ENCODE results near the gene ATG12.
"Not testable (repeated sequence)": the region's sequence is repeated elsewhere in the genome, so short reads cannot be mapped to it uniquely, and the experiment has no call there.

The ATG12 gene

DNA sequence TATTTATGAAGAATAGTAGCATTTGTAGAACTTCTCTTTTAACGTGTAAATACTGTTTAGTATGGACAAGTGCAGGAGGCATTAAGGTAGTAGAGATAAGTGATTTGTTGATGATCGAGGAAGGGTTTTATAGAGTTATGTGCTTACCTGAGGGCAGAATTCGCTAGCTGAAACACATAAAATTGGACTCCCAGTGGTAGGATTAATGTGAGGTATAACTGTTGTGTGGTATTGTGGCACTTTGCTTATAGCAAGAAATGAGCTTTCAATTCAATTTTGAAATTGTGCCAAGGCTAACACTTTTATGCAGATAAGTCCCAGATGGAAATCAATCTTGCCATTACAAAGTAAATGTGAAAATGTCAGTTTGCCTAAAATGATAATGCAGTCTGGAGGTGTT lies 1.6 kb upstream of the ATG12 start:
- no peak overlapping the region; the same call in 1 of the 2 replicates for H3K4me3 ChIP-seq (ENCODE audit: low read length)
- DNase-seq (ENCODE audit: low read depth, low spot score): no peak
- no peak overlapping the region for H3K27ac ChIP-seq (ENCODE audit: low read length)
- 100% methylated on average over 3 of the region's 3 CpGs for WGBS (ENCODE audit: insufficient coverage, insufficient read length)
- no peaks in the 10 kb centered on the region for H3K27me3 ChIP-seq (ENCODE audit: control insufficient read depth, insufficient read depth, low read length)
- no peaks in the 10 kb centered on the region for H3K9me3 ChIP-seq (ENCODE audit: control insufficient read depth, insufficient read depth, low read length)
- H3K4me1 ChIP-seq (ENCODE audit: control insufficient read depth, insufficient read depth, low read length): peaks cover 3% of the 10 kb centered on the region; the same call in 1 of the 2 replicates
- H3K36me3 ChIP-seq (ENCODE audit: control insufficient read depth, insufficient read depth, low read length): no peaks in the 10 kb centered on the region

DNA sequence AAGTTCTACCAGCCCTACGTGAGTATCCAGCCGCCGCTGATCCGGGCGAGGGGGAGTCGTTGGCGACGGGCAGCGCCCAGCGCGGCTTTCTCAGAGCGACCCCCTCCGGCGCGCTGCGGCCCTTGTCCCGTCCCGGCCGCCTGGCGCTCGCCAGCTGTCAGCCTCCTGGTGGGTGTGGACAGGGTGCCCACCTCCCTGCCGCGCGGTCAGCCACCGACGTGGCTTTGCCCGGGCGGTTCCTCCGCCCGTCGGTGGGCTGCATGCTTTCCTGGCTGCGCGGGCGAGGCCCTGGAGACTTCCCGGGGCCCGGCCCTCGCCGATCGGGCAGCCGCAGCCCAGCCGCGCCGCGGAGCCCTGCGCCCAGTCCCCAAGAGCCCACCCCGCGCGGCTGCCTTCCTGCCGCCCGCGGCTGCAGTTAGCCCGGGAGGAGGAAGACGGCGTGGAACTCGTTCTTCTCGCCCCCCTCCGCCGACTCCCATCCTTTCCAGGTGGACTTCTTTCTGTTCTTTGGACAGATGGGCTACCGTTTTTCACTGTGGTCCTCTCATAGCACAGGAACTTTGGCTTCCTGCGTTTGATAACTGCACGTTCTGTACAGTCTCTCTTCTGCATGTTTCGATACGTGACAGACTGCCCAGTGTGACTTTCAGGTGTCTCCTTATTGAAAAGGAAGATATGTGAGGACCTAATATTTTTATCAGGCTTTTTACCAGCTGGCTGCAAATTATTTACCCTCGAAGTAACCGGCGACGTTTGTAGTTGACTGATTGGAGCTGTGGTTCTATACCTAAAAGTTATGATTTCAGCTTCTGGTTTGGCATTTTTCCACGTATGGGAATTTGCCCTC lies 947 bp upstream of the ATG12 start:
- no peak for DNase-seq (ENCODE audit: low read depth, low spot score)

DNA sequence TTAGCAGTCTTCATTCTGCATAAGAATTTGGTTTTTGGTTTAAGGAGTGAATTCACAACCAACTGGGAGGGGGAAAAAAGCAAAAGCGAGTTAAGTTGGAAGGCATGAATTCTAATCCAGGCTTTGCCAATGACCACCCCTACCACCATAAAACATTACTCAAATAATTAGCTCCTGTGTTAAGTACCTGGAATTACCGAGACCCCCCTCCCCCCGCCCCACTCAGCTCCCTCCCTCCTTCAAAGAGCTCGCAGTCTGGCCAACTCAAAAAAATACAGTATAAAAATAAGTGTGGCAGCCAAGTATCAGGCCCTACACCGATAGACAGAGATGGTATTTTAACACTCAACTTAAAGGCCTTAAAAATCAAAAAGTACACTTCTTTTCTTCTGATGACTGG lies 492 bp downstream of the ATG12 start:
- peaks cover 3% of the 10 kb centered on the region; the same call in 1 of the 2 replicates for H3K4me1 ChIP-seq (ENCODE audit: control insufficient read depth, insufficient read depth, low read length)
- DNase-seq (ENCODE audit: low read depth, low spot score): no peak
- no peak overlapping the region for H3K27ac ChIP-seq (ENCODE audit: low read length)
- H3K9me3 ChIP-seq (ENCODE audit: control insufficient read depth, insufficient read depth, low read length): no peaks in the 10 kb centered on the region
- peak overlapping the region; percentile 88; the same call in 1 of the 2 replicates for H3K4me3 ChIP-seq (ENCODE audit: low read length)
- peaks cover 2% of the 10 kb centered on the region; the same call in 1 of the 2 replicates for H3K36me3 ChIP-seq (ENCODE audit: control insufficient read depth, insufficient read depth, low read length)
- WGBS (ENCODE audit: insufficient coverage, insufficient read length): no CpG with 5 or more reads among the region's 5 CpGs
- H3K27me3 ChIP-seq (ENCODE audit: control insufficient read depth, insufficient read depth, low read length): no peaks in the 10 kb centered on the region

More for the DNA sequence above, 947 bp upstream of the ATG12 start:
- peak overlapping the region; percentile 88 for H3K4me3 ChIP-seq (ENCODE audit: low read length)
- no CpG with 5 or more reads among the region's 68 CpGs for WGBS (ENCODE audit: insufficient coverage, insufficient read length)
- no peaks in the 10 kb centered on the region for H3K27me3 ChIP-seq (ENCODE audit: control insufficient read depth, insufficient read depth, low read length)
- no peaks in the 10 kb centered on the region for H3K9me3 ChIP-seq (ENCODE audit: control insufficient read depth, insufficient read depth, low read length)
- peaks cover 3% of the 10 kb centered on the region; the same call in 1 of the 2 replicates for H3K4me1 ChIP-seq (ENCODE audit: control insufficient read depth, insufficient read depth, low read length)
- H3K36me3 ChIP-seq (ENCODE audit: control insufficient read depth, insufficient read depth, low read length): no peaks in the 10 kb centered on the region
- H3K27ac ChIP-seq (ENCODE audit: low read length): no peak overlapping the region

DNA sequence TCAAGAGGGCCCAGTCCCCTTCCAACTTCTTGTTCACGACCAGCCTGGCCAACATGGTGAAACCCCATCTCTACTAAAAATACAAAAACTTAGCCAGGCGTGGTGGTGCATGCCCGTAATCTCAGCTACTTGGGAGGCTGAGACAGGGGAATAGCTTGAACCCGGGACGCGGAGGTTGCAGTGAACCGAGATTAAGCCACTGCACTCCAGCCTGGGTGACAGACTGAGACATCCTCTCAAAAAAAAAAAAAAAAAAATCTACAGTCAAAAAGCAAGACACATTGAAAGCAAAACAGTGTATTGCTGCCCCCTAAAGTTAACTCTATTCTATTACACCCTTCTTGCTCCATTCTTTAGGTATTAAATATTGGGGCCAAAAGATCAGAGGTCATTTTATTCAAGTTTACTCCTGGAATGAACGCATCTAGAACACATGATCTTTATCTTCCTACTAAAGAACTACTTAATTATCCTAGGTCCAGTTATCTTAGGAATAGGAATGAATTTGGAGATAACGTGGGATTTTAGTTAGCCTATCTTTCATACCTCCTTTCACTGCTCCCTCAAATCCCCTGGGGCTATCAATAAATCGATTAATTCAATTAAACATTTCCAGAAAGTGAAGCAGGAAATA lies 2.4 kb downstream of the ATG12 start:
- Histone ChIP-seq H3K4me1 (ENCODE audit: control insufficient read depth, insufficient read depth, low read length) (peaks cover 3% of the 10 kb centered on the region; the same call in 1 of the 2 replicates), H3K27me3 (ENCODE audit: control insufficient read depth, insufficient read depth, low read length) (no peaks in the 10 kb centered on the region), H3K36me3 (ENCODE audit: control insufficient read depth, insufficient read depth, low read length) (peaks cover 2% of the 10 kb centered on the region; the same call in 1 of the 2 replicates), H3K27ac (ENCODE audit: low read length) (no peak overlapping the region), H3K9me3 (ENCODE audit: control insufficient read depth, insufficient read depth, low read length) (no peaks in the 10 kb centered on the region), H3K4me3 (ENCODE audit: low read length) (no peak overlapping the region)
- DNase-seq (ENCODE audit: low read depth, low spot score): no peak
- no CpG with 5 or more reads among the region's 10 CpGs for WGBS (ENCODE audit: insufficient coverage, insufficient read length)

DNA sequence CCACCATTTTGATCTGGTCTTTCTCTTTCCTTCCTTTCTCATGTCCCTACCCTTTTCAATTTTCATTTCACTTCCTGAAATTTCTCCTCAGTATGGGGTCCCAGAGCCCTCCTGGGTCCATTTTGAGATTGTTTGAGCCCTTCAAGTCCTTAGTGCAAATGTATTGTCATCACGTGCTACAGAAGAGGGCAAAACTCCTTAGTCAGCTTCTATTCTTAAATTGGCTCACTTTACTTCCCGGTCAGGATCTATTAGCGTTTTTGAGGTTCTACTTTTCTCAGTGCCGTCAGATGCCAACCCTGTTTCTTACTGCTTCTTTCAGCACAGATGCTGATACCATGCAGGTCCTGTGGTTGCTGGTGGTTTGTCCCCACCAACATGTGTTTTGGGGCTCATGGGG lies 5.9 kb downstream of the ATG12 start:
- H3K9me3 ChIP-seq (ENCODE audit: control insufficient read depth, insufficient read depth, low read length): no peaks in the 10 kb centered on the region
- H3K4me1 ChIP-seq (ENCODE audit: control insufficient read depth, insufficient read depth, low read length): no peaks in the 10 kb centered on the region
- H3K36me3 ChIP-seq (ENCODE audit: control insufficient read depth, insufficient read depth, low read length): peaks cover 2% of the 10 kb centered on the region; the same call in 1 of the 2 replicates
- H3K27me3 ChIP-seq (ENCODE audit: control insufficient read depth, insufficient read depth, low read length): no peaks in the 10 kb centered on the region
- no peak overlapping the region for H3K27ac ChIP-seq (ENCODE audit: low read length)
- no CpG with 5 or more reads among the region's 4 CpGs for WGBS (ENCODE audit: insufficient coverage, insufficient read length)
- no peak overlapping the region for H3K4me3 ChIP-seq (ENCODE audit: low read length)
- DNase-seq (ENCODE audit: low read depth, low spot score): no peak

DNA sequence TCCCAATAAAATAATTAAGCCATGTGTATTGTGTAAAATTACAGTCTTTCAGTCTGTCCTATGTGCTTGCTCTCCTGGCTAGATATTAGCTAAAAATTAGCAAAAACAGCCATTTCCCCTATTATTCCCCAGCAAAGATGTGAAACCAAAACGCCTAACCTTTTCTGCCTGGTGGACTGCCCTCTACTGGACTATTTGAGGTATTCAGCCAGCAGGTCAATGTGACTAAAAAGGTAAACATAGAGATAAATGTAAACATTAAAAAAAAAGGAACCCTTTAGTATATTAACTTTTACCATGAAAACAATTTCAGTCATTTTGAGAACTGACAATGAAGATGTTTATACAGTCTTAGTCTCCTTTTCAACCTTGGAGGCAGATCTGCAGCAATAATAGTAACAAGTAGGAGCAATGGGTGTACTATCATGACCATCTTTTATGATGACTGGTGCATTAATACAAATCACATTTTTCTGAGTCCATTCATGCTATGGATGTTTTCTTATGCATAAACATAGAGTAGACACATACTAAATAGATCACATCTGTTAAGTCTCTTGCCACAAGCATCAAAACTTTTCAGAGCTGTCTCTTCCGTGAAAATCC lies 10.1 kb downstream of the ATG12 start:
- H3K27ac ChIP-seq (ENCODE audit: low read length): no peak overlapping the region
- no peak overlapping the region for H3K4me3 ChIP-seq (ENCODE audit: low read length)
- no peak for DNase-seq (ENCODE audit: low read depth, low spot score)
- WGBS (ENCODE audit: insufficient coverage, insufficient read length): no CpG with 5 or more reads among the region's 2 CpGs
- no peaks in the 10 kb centered on the region for H3K4me1 ChIP-seq (ENCODE audit: control insufficient read depth, insufficient read depth, low read length)
- no peaks in the 10 kb centered on the region for H3K27me3 ChIP-seq (ENCODE audit: control insufficient read depth, insufficient read depth, low read length)
- no peaks in the 10 kb centered on the region for H3K9me3 ChIP-seq (ENCODE audit: control insufficient read depth, insufficient read depth, low read length)
- H3K36me3 ChIP-seq (ENCODE audit: control insufficient read depth, insufficient read depth, low read length): peaks cover under 1% of the 10 kb centered on the region; the same call in 1 of the 2 replicates

DNA sequence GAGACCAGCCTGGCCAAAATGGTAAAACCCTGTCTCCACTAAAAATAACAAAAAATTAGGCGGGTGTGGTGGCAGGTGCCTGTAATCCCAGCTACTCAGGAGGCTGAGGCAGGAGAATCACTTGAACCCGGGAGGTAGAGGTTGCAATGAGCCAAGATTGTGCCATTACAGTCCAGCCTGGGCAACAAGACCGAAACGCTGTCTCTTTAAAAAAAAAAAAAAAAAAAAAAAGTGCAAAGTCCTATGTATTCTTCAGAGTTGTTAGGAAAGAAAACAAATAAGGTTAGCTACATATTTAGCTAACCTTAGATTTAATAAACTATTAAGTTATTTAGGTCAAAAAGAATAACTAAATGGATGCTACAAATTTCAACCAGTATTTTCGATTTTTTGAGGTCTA lies 11.5 kb downstream of the ATG12 start:
- no peaks in the 10 kb centered on the region for H3K4me1 ChIP-seq (ENCODE audit: control insufficient read depth, insufficient read depth, low read length)

DNA sequence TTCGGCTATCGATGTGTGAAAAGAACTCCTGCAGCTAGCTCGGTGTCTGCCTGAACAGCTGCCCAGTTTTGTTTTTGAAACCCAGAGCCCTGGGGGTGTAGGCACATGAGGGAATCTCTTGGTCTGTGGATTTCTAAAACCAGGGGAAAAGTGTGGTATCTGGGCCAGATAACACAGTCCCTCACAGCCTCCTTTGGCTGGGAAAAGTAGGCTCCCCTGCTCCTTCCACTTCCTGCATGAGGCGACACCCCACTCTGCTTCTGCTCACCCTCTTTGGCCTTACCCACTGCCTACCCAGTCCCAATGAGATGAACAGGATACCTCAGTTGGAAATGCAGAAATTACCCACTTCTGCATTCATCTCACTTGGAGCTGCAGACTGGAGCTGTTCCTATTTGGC lies 15.4 kb downstream of the ATG12 start:
- Histone ChIP-seq H3K36me3 (ENCODE audit: control insufficient read depth, insufficient read depth, low read length) (no peaks in the 10 kb centered on the region; the same call in 1 of the 2 replicates), H3K27me3 (ENCODE audit: control insufficient read depth, insufficient read depth, low read length) (no peaks in the 10 kb centered on the region), H3K27ac (ENCODE audit: low read length) (no peak overlapping the region), H3K4me3 (ENCODE audit: low read length) (no peak overlapping the region), H3K9me3 (ENCODE audit: control insufficient read depth, insufficient read depth, low read length) (no peaks in the 10 kb centered on the region), H3K4me1 (ENCODE audit: control insufficient read depth, insufficient read depth, low read length) (no peaks in the 10 kb centered on the region)
- DNase-seq (ENCODE audit: low read depth, low spot score): no peak
- no CpG with 5 or more reads among the region's 4 CpGs for WGBS (ENCODE audit: insufficient coverage, insufficient read length)

More for the DNA sequence above, 11.5 kb downstream of the ATG12 start:
- H3K36me3 ChIP-seq (ENCODE audit: control insufficient read depth, insufficient read depth, low read length): no peaks in the 10 kb centered on the region; the same call in 1 of the 2 replicates
- no peak for DNase-seq (ENCODE audit: low read depth, low spot score)
- no CpG with 5 or more reads among the region's 5 CpGs for WGBS (ENCODE audit: insufficient coverage, insufficient read length)
- no peaks in the 10 kb centered on the region for H3K27me3 ChIP-seq (ENCODE audit: control insufficient read depth, insufficient read depth, low read length)
- no peak overlapping the region for H3K27ac ChIP-seq (ENCODE audit: low read length)
- no peak overlapping the region for H3K4me3 ChIP-seq (ENCODE audit: low read length)
- no peaks in the 10 kb centered on the region for H3K9me3 ChIP-seq (ENCODE audit: control insufficient read depth, insufficient read depth, low read length)

DNA sequence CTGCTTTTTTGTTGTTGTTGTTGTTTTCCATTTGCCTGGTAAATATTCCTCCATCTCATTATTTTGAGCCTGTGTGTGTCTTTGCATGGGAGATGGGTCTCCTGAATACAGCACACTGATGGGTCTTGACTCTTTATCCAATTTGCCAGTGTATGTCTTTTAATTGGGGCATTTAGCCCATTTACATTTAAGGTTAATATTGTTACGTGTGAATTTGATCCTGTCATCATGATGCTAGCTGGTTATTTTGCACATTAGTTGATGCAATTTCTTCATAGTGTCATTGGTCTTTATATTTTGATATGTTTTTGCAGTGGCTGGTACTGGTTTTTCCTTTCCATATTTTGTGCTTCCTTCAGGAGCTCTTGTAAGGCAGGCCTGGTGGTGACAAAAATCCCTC lies 16.4 kb downstream of the ATG12 start:
- H3K4me1 ChIP-seq (ENCODE audit: control insufficient read depth, insufficient read depth, low read length); H3K4me3 ChIP-seq (ENCODE audit: low read length); H3K27me3 ChIP-seq (ENCODE audit: control insufficient read depth, insufficient read depth, low read length); DNase-seq (ENCODE audit: low read depth, low spot score); H3K27ac ChIP-seq (ENCODE audit: low read length); H3K36me3 ChIP-seq (ENCODE audit: control insufficient read depth, insufficient read depth, low read length); H3K9me3 ChIP-seq (ENCODE audit: control insufficient read depth, insufficient read depth, low read length): not testable (repeated sequence)
- no CpG with 5 or more reads among the region's 1 CpG for WGBS (ENCODE audit: insufficient coverage, insufficient read length)

DNA sequence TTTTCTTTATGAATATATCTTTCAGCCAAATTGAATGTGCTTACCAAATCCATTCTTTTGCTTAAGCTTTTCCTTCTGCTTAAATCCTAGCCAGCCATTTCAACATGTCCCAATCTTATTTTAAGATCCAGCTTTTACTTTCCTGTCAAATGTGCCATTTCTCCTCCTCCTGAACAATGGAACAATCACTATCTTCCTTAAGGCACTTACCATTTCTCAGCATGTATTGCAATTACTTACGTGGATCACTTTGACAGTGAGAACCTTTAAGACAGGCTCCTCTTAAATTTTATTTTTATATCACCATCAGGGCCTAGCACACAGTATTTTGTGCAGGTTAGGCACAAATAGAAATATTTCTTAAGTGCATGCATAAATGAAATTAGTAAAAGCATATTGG lies 20.5 kb downstream of the ATG12 start:
- no peak overlapping the region for H3K4me3 ChIP-seq (ENCODE audit: low read length)
- H3K27me3 ChIP-seq (ENCODE audit: control insufficient read depth, insufficient read depth, low read length): no peaks in the 10 kb centered on the region
- peaks cover 1% of the 10 kb centered on the region for H3K4me1 ChIP-seq (ENCODE audit: control insufficient read depth, insufficient read depth, low read length)
- DNase-seq (ENCODE audit: low read depth, low spot score): no peak
- H3K36me3 ChIP-seq (ENCODE audit: control insufficient read depth, insufficient read depth, low read length): no peaks in the 10 kb centered on the region; the same call in 1 of the 2 replicates
- no peaks in the 10 kb centered on the region for H3K9me3 ChIP-seq (ENCODE audit: control insufficient read depth, insufficient read depth, low read length)
- no peak overlapping the region for H3K27ac ChIP-seq (ENCODE audit: low read length)
- WGBS (ENCODE audit: insufficient coverage, insufficient read length): no CpG with 5 or more reads among the region's 1 CpG

Measured in iPS DF 6.9 (cell line).